ENCODE results near the gene PLAAT4. TPM values are rescaled to one million over a fixed set of nuclear protein-coding genes. Genes with fewer than 3 reads are reported as not detected.
"Not testable (repeated sequence)": the region's sequence is repeated elsewhere in the genome, so short reads cannot be mapped to it uniquely, and the experiment has no call there.

The PLAAT4 gene
- total and polyA plus RNA-seq, 10 of the 15 experiments (the other 5 are each of a cell fraction or from before 2014, with no cell fraction given) = 6.0 to 34.3 (median 12.4) TPM

GRCh38 chr11:63574856-63575602 lies 38.4 kb downstream of the PLAAT4 start (continued):
- TF ChIP-seq, protein P1, sequence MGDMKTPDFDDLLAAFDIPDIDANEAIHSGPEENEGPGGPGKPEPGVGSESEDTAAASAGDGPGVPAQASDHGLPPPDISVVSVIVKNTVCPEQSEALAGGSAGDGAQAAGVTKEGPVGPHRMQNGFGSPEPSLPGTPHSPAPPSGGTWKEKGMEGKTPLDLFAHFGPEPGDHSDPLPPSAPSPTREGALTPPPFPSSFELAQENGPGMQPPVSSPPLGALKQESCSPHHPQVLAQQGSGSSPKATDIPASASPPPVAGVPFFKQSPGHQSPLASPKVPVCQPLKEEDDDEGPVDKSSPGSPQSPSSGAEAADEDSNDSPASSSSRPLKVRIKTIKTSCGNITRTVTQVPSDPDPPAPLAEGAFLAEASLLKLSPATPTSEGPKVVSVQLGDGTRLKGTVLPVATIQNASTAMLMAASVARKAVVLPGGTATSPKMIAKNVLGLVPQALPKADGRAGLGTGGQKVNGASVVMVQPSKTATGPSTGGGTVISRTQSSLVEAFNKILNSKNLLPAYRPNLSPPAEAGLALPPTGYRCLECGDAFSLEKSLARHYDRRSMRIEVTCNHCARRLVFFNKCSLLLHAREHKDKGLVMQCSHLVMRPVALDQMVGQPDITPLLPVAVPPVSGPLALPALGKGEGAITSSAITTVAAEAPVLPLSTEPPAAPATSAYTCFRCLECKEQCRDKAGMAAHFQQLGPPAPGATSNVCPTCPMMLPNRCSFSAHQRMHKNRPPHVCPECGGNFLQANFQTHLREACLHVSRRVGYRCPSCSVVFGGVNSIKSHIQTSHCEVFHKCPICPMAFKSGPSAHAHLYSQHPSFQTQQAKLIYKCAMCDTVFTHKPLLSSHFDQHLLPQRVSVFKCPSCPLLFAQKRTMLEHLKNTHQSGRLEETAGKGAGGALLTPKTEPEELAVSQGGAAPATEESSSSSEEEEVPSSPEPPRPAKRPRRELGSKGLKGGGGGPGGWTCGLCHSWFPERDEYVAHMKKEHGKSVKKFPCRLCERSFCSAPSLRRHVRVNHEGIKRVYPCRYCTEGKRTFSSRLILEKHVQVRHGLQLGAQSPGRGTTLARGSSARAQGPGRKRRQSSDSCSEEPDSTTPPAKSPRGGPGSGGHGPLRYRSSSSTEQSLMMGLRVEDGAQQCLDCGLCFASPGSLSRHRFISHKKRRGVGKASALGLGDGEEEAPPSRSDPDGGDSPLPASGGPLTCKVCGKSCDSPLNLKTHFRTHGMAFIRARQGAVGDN (IDR thresholded peaks at IDR 0.05) = no peak
- TF ChIP-seq EP300 (IDR thresholded peaks at IDR 0.05; ENCODE audit: borderline replicate concordance in 1 of 2, control insufficient read depth in 1 of 2, low read depth in 2 of 2, low read length in 2 of 2) (no peak), EED (IDR thresholded peaks at IDR 0.05; ENCODE audit: low read depth) (no peak)

- H3K4me2 ChIP-seq (ENCODE audit: control insufficient read depth, insufficient read depth); ATAC-seq; H2AFZ ChIP-seq (ENCODE audit: control insufficient read depth, low read depth, low read length); H3K4me3 ChIP-seq; H3K4me1 ChIP-seq (ENCODE audit: control insufficient read depth, insufficient read depth, low read length); SMC1A ChIA-PET (ENCODE audit: uncharacterized antibody, unreplicated experiment); H4K20me1 ChIP-seq (ENCODE audit: control insufficient read depth, insufficient read depth); H3K9ac ChIP-seq (ENCODE audit: control insufficient read depth, insufficient read depth, low read length); H3K27me3 ChIP-seq (replicated peaks in 1 of 2; ENCODE audit: control insufficient read depth in 2 of 2, insufficient read depth in 2 of 2, low read length in 1 of 2); RAD21 ChIA-PET (ENCODE audit: unreplicated experiment); FAIRE-seq; BruUV-seq (replicated peaks); H3K36me3 ChIP-seq (ENCODE audit: control insufficient read depth in 2 of 2, insufficient read depth in 2 of 2, low read length in 1 of 2); POLR2A ChIA-PET; H3K9me3 ChIP-seq (replicated peaks; ENCODE audit: control insufficient read depth, insufficient read depth, low read length); H3K27ac ChIP-seq (ENCODE audit: control insufficient read depth, insufficient read depth); H3K79me2 ChIP-seq (ENCODE audit: control insufficient read depth, insufficient read depth, low read length); in situ Hi-C loops (cut with MboI); CTCF ChIA-PET; DNase-seq (ENCODE audit: low read depth, low spot score); intact Hi-C loops (cut with micrococcal nuclease; ENCODE audit: unreplicated experiment): not testable (repeated sequence)
- 48% methylated on average over 2 of the region's 3 CpGs for WGBS (ENCODE audit: insufficient coverage, insufficient replicate concordance, low lambda C conversion rate, missing lambda C conversion rate)
These were observed 42.3 kb downstream of the PLAAT4 start for GRCh38 chr11:63578882-63579281.

DNA sequence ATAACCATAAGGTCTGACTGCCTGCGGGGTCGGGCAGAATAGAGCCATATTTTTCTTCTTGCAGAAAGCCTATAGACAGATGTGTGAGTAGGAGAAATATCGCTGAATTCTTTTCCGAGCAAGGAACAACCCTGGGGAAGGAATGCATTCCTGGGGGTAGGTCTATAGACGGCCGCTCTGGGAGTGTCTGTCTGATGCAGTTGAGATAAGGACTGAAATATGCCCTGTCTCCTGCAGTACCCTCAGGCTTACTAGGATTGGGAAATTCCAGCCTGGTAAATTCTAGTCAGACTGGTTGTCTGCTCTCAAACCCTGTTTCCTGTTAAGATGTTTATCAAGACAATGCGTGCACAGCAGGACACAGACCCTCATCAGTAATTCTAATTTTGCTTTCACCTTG lies 44.6 kb downstream of the PLAAT4 start:
- H3K4me1 ChIP-seq (ENCODE audit: control insufficient read depth, insufficient read depth, low read length); H3K27ac ChIP-seq (ENCODE audit: control insufficient read depth, insufficient read depth); H4K20me1 ChIP-seq (ENCODE audit: control insufficient read depth, insufficient read depth); POLR2A ChIA-PET; H3K36me3 ChIP-seq (ENCODE audit: control insufficient read depth in 2 of 2, insufficient read depth in 2 of 2, low read length in 1 of 2); H3K4me3 ChIP-seq; H3K79me2 ChIP-seq (ENCODE audit: control insufficient read depth, insufficient read depth, low read length); in situ Hi-C loops (cut with MboI); H2AFZ ChIP-seq (ENCODE audit: control insufficient read depth, low read depth, low read length); RAD21 ChIA-PET (ENCODE audit: unreplicated experiment); BruUV-seq (replicated peaks); DNase-seq (ENCODE audit: low read depth, low spot score); H3K9me3 ChIP-seq (replicated peaks; ENCODE audit: control insufficient read depth, insufficient read depth, low read length); intact Hi-C loops (cut with micrococcal nuclease; ENCODE audit: unreplicated experiment); FAIRE-seq; CTCF ChIA-PET; H3K27me3 ChIP-seq (replicated peaks in 1 of 2; ENCODE audit: control insufficient read depth in 2 of 2, insufficient read depth in 2 of 2, low read length in 1 of 2); ATAC-seq; H3K4me2 ChIP-seq (ENCODE audit: control insufficient read depth, insufficient read depth); H3K9ac ChIP-seq (ENCODE audit: control insufficient read depth, insufficient read depth, low read length): not testable (repeated sequence)
- SMC1A ChIA-PET (ENCODE audit: uncharacterized antibody, unreplicated experiment) = interaction anchor here (1.7 kb wide), 1 partner anchor 52 kb away, joined by 4 read pairs; no protein-coding TSS in a partner anchor
- 78% methylated on average over 7 of the region's 7 CpGs for WGBS (ENCODE audit: insufficient coverage, insufficient replicate concordance, low lambda C conversion rate, missing lambda C conversion rate)
